Testis (tissue), 3 donors: ENCODE results near the gene MARCHF7. TPM values are rescaled to one million over a fixed set of nuclear protein-coding genes. Genes with fewer than 3 reads are reported as not detected.

Source experiments
- DNase-seq: peaks from one replicate; pipeline ENCODE4 v3.0.0-alpha.2; 2019
- H3K27ac ChIP-seq, 2 donors: fragments of 200-600 bp; sonication (generic); one replicate each; pipeline ENCODE4 v1.5.1; 2019
- H3K27me3 ChIP-seq: fragments of 200-600 bp; sonication (generic); one replicate; pipeline ENCODE4 v1.5.1; 2019
- H3K36me3 ChIP-seq: fragments of 200-600 bp; sonication (generic); one replicate; pipeline ENCODE4 v1.5.1; 2017; ENCODE audit warnings: low read depth; ENCODE audit errors: missing control alignments
- H3K4me1 ChIP-seq: fragments of 200-600 bp; sonication (generic); one replicate; pipeline ENCODE4 v1.5.1; 2019
- H3K4me3 ChIP-seq, 2 donors: fragments of 200-600 bp; sonication (generic); one replicate each; pipeline ENCODE4 v1.5.1; 2017 to 2019
- H3K9me3 ChIP-seq: fragments of 200-600 bp; sonication (generic); one replicate; pipeline ENCODE4 v1.5.1; 2017
- CTCF ChIP-seq, 3 experiments: fragments of 450-650 bp in 2 of 3; fragments of 200-600 bp in 1 of 3; sonication (generic) in 1 of 3; IDR thresholded peaks; one replicate each; pipeline ENCODE4 v1.5.1; 2016 to 2019; ENCODE audit warnings: antibody characterized with exemption in 3 of 3, mild to moderate bottlenecking in 2 of 3, moderate library complexity in 1 of 3
- POLR2A ChIP-seq: fragments of 450-650 bp; IDR thresholded peaks from one replicate; pipeline ENCODE4 v1.6.1; 2017; ENCODE audit warnings: antibody characterized with exemption, mild to moderate bottlenecking, moderate library complexity
- WGBS, 2 donors: methylation state at CpG; one replicate each; pipeline ENCODE4 v1.1.5; 2018; 5-methylcytosine and 5-hydroxymethylcytosine counted together
- intact Hi-C: fragments of 100-400 bp; cut with DNase I; formaldehyde crosslinking; loops from one replicate; pipeline ENCODE4 v1.15.1; 2023; ENCODE audit warnings: low total_unique reads
- polyA plus RNA-seq: library from polyadenylated mRNA; stranded (reverse); fragments of 350-450 nt; fragmentation: Illumina TruSeq; extraction: RNeasy Lipid Tissue Mini Kit (QIAGEN cat#74804); gene quantifications from one replicate; pipeline ENCODE4 v1.2.3, GENCODE V29; 2014; ENCODE audit warnings: low read depth, low replicate concordance; ENCODE audit not compliant: insufficient read depth
- total RNA-seq, 2 donors: library from RNA; depleted of rRNA; stranded (reverse); fragments of >200 nt; gene quantifications; one replicate each; pipeline ENCODE4 v1.2.3, GENCODE V29; 2016

MARCHF7 gene
- total and polyA plus RNA-seq, 3 donors from 2014 or later: 89.4 to 115 (median 97.8) TPM

DNA sequence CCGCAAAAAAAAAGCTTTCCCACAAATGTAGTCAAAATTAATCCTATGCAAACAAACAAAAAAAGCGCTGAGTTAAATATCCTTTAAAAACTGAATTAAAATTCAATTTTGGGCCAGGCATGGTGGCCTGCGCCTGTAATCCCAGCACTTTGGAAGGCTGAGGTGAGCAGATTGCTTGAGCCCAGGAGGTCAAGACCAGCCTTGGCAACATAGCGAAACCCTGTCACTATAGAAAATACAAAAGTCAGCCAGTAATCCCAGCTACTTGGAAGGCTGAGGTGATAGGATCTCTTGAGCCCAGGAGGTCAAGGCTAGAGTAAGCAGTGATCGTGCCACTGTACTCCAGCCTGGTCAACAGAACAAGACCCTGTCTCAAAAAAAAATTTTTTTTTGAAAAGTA lies 8.8 kb upstream of the MARCHF7 start:
- no peaks in the 10 kb centered on the region for H3K9me3 ChIP-seq
- H3K27ac ChIP-seq: no peak overlapping the region
- H3K4me3 ChIP-seq: no peak overlapping the region
- no peaks in the 10 kb centered on the region for H3K36me3 ChIP-seq
- 93 to 94% methylated on average over 5 of the region's 5 CpGs for WGBS, 2 donors
- H3K27me3 ChIP-seq: no peaks in the 10 kb centered on the region
- TF ChIP-seq CTCF (IDR thresholded peaks at IDR 0.05) (no peak), POLR2A (no peak)
- no peaks in the 10 kb centered on the region for H3K4me1 ChIP-seq
- DNase-seq: no peak
- intact Hi-C loops: no loop called here

DNA sequence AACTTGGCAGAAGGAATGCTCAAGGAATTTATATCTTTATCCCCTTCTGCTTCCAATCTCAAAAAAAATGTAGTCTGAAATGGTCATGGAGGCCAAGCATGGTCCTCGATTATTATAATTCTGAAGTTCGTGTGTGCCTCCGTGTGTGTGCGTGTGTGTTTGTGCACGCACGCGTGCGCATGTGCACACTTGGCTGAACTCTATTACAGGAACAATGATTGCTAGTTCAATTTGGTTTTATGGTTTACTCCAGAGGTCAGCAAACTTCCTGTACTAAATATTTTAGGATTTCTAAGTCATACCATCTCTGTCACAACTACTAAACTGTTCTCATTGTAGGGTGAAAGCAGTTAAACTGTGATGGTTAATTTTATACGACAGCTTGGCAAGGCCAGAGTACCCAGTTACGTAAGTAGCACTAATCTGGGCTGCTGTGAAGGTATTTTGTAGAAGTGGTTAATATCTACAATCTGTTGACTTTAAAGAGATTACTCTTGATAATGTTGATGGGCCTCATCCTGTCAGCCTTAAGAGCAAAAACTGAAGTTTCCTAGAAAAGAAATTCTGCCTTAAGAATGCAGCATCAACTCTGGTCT lies 5.8 kb upstream of the MARCHF7 start:
- TF ChIP-seq POLR2A: no peak
- TF ChIP-seq CTCF (IDR thresholded peaks at IDR 0.05): no peak
- H3K9me3 ChIP-seq: no peaks in the 10 kb centered on the region
- DNase-seq: no peak
- intact Hi-C loops: no loop called here
- peak overlapping the region in 1 of 2 donors; percentile 55 for H3K27ac ChIP-seq
- no peaks in the 10 kb centered on the region for H3K4me1 ChIP-seq
- no peaks in the 10 kb centered on the region for H3K36me3 ChIP-seq
- 50 to 57% methylated on average over 10 of the region's 10 CpGs for WGBS, 2 donors
- no peak overlapping the region for H3K4me3 ChIP-seq
- no peaks in the 10 kb centered on the region for H3K27me3 ChIP-seq

- DNase-seq: no peak
- H3K4me1 ChIP-seq: no peaks in the 10 kb centered on the region
- TF ChIP-seq POLR2A: no peak
Observed at GRCh38 chr2:159708066-159708760, 4.1 kb upstream of the MARCHF7 start.

DNA sequence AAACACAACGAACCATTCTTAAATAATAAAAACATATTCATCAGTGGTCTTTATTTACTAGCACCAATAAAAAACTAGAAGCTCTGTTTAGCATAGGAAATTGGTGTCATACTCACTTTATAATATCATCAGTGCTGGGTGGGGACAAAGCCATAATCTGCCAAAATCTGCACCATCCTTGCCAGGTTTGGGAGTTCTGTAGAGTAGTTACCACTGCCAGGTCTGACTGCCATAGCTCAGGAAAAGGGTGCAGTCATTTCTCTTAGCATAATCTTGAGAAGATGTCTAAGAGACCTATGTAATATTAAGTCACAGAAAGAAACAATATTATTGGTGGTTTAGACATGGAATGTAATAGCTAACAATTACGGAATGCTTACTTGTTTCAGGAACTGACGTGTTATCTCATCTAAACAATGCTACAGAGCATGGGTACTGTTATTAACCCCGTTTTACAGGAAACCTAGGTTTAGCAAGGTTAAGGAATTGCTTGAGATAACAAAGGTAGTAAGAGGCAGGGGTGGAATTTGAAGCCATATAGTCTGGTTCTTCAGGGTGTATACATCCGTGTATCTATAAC lies 1.6 kb upstream of the MARCHF7 start:
- intact Hi-C loops: no loop called here
- TF ChIP-seq CTCF (IDR thresholded peaks at IDR 0.05) (no peak), POLR2A (no peak)
- no peak overlapping the region for H3K4me3 ChIP-seq
- WGBS, 2 donors: 62 to 71% methylated on average over 5 of the region's 5 CpGs
- H3K9me3 ChIP-seq: no peaks in the 10 kb centered on the region
- H3K4me1 ChIP-seq: peaks cover 13% of the 10 kb centered on the region
- DNase-seq: no peak
- no peak overlapping the region for H3K27ac ChIP-seq
- H3K27me3 ChIP-seq: no peaks in the 10 kb centered on the region
- no peaks in the 10 kb centered on the region for H3K36me3 ChIP-seq

More at GRCh38 chr2:159708066-159708760, 4.1 kb upstream of the MARCHF7 start:
- Histone ChIP-seq H3K36me3 (no peaks in the 10 kb centered on the region), H3K27me3 (no peaks in the 10 kb centered on the region), H3K27ac (no peak overlapping the region), H3K4me3 (no peak overlapping the region), H3K9me3 (no peaks in the 10 kb centered on the region)
- intact Hi-C loops: no loop called here
- 87 to 97% methylated on average over 5 of the region's 5 CpGs for WGBS, 2 donors

- intact Hi-C loops: no loop called here
- no peaks in the 10 kb centered on the region for H3K36me3 ChIP-seq
- 1% methylated on average over 10 of the region's 10 CpGs for WGBS, 2 donors
- TF ChIP-seq POLR2A: no peak
- no peak for TF ChIP-seq CTCF (IDR thresholded peaks at IDR 0.05)
- no peaks in the 10 kb centered on the region for H3K27me3 ChIP-seq
- H3K4me3 ChIP-seq: peak overlapping the region; percentile 95 to 97
- DNase-seq: no peak
- peak overlapping the region; percentile 98 to 100 for H3K27ac ChIP-seq
- no peaks in the 10 kb centered on the region for H3K9me3 ChIP-seq
- H3K4me1 ChIP-seq: peaks cover 13% of the 10 kb centered on the region
Observed at GRCh38 chr2:159711562-159712142, 654 bp upstream of the MARCHF7 start.
